Mesendoderm (in vitro differentiated cells): ENCODE data around the gene TCF7L1.

Source experiments
- DNase-seq: peaks from one replicate; pipeline ENCODE4 v3.0.0; 2013
- H2AK5ac ChIP-seq: 2 replicates; pipeline ENCODE4 v1.6.1; 2013; ENCODE audit warnings: low read length, inconsistent platforms
- H2BK120ac ChIP-seq: 2 replicates; pipeline ENCODE4 v1.6.1; 2013; ENCODE audit warnings: low read depth, mild to moderate bottlenecking, low read length, moderate library complexity, mixed read lengths
- H2BK15ac ChIP-seq: replicated peaks from 2 replicates; pipeline ENCODE4 v1.6.1; 2013; ENCODE audit warnings: low read depth, mild to moderate bottlenecking, moderate library complexity
- H2BK5ac ChIP-seq: 2 replicates; pipeline ENCODE4 v1.6.1; 2013; ENCODE audit warnings: low read length, inconsistent platforms
- H3K18ac ChIP-seq: 2 replicates; pipeline ENCODE4 v1.6.1; 2013; ENCODE audit warnings: mild to moderate bottlenecking, low read length, mixed read lengths
- H3K23ac ChIP-seq: one replicate; pipeline ENCODE4 v1.6.1; 2013; ENCODE audit warnings: low read length
- H3K27ac ChIP-seq: 2 replicates; pipeline ENCODE4 v1.5.1; 2013; ENCODE audit warnings: low read depth, mild to moderate bottlenecking, inconsistent platforms, low read length, moderate library complexity
- H3K27me3 ChIP-seq: 2 replicates; pipeline ENCODE4 v1.6.1; 2013; ENCODE audit warnings: low read length, control low read depth, mild to moderate bottlenecking, inconsistent platforms; ENCODE audit not compliant: insufficient read depth, poor library complexity
- H3K36me3 ChIP-seq: 2 replicates; pipeline ENCODE4 v1.6.1; 2013; ENCODE audit warnings: low read length, inconsistent platforms; ENCODE audit not compliant: control insufficient read depth, insufficient read depth
- H3K4ac ChIP-seq: one replicate; pipeline ENCODE4 v1.6.1; 2013; ENCODE audit warnings: low read depth, mild to moderate bottlenecking, low read length, moderate library complexity
- H3K4me1 ChIP-seq: 2 replicates; pipeline ENCODE4 v1.6.1; 2013; ENCODE audit warnings: low read depth, low read length, inconsistent platforms; ENCODE audit not compliant: control insufficient read depth
- H3K4me2 ChIP-seq: 2 replicates; pipeline ENCODE4 v1.6.1; 2013; ENCODE audit warnings: low read length
- H3K4me3 ChIP-seq: 2 replicates; pipeline ENCODE4 v1.5.1; 2013; ENCODE audit warnings: mild to moderate bottlenecking, low read length
- H3K56ac ChIP-seq: one replicate; pipeline ENCODE4 v1.6.1; 2013; ENCODE audit warnings: low read length
- H3K79me1 ChIP-seq: 2 replicates; pipeline ENCODE4 v1.6.1; 2013; ENCODE audit warnings: low read length, inconsistent platforms
- H3K79me2 ChIP-seq: 2 replicates; pipeline ENCODE4 v1.6.1; 2013; ENCODE audit warnings: mild to moderate bottlenecking, low read length; ENCODE audit not compliant: control insufficient read depth, insufficient read depth
- H3K9ac ChIP-seq: 2 replicates; pipeline ENCODE4 v1.6.1; 2013; ENCODE audit warnings: low read length, inconsistent platforms
- H4K5ac ChIP-seq: one replicate; pipeline ENCODE4 v1.6.1; 2013; ENCODE audit warnings: low read length
- H4K8ac ChIP-seq: one replicate; pipeline ENCODE4 v1.6.1; 2013; ENCODE audit warnings: low read depth, mild to moderate bottlenecking, control low read depth, low read length, moderate library complexity
- WGBS: extraction: QIAGEN DNeasy Blood & Tissue Kit; methylation state at CpG from one replicate; pipeline ENCODE4 v1.1.7; 2013; ENCODE audit warnings: low lambda C conversion rate, missing lambda C conversion rate; ENCODE audit not compliant: insufficient coverage; ENCODE audit errors: extremely low coverage; 5-methylcytosine and 5-hydroxymethylcytosine counted together

TCF7L1 gene

DNA sequence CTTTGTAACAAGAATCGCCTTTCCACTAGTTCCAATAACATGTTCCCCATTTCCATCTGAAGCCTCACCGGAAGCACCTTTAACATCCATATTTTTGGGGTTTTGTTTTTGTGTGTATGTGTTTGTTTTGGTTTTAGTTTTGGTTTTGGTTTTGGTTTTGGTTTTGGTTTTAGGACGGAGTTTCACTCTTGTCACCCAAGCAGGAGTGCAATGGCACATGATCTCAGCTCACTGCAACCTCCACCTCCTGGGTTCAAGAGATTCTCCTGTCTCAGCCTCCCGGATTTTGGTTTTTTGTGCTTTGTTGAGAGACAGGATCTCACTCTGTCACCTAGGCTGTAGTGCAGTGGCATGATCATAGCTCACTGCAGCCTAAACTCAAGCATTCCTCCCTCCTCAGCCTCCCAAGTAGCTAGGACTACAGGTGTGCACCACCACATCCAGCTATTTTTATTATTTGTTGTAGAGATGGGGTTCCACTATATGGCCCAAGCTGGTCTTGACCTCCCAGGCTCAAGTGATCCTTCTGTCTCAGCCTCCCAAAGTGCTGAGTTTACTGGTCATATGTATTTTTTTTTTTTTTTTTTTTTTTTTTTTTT is 158.3 kb downstream of the TCF7L1 start:
- no peaks in the 10 kb centered on the region for H3K79me1 ChIP-seq

DNA sequence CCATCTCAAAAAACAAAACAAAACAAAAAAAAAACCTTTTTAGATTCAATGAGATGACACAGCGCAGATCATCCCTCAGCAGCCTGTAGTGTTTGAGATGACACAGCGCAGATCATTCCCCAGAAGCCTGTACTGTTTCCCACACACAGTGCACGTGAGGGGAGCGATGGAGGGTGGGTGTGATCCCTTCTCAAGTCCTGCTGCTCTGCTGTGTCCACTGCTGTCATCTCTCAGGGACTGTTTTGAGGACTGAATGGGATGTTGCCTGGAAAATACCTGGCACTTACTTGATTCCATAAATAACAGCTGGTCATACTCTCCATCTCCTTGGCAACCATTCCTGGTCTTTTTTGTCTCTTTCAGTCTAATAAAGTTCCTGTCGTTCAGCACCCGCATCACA is 168.9 kb downstream of the TCF7L1 start:
- no peaks in the 10 kb centered on the region for H3K79me2 ChIP-seq
- no peak overlapping the region for H3K56ac ChIP-seq
- H3K4me1 ChIP-seq = no peaks in the 10 kb centered on the region
- WGBS = no CpG with 5 or more reads among the region's 6 CpGs
- no peaks in the 10 kb centered on the region for H3K27me3 ChIP-seq
- no peaks in the 10 kb centered on the region for H3K79me1 ChIP-seq
- no peak overlapping the region for H3K9ac ChIP-seq
- no peak overlapping the region for H4K8ac ChIP-seq
- no peak overlapping the region for H4K5ac ChIP-seq
- no peak overlapping the region for H3K4me2 ChIP-seq
- no peak overlapping the region for H2BK5ac ChIP-seq
- no peak overlapping the region for H2BK120ac ChIP-seq
- H3K4me3 ChIP-seq = no peak overlapping the region
- H3K23ac ChIP-seq = no peak overlapping the region
- H3K4ac ChIP-seq = no peak overlapping the region
- H3K18ac ChIP-seq = no peak overlapping the region
- H2AK5ac ChIP-seq = no peak overlapping the region
- DNase-seq = no peak
- no peaks in the 10 kb centered on the region for H3K36me3 ChIP-seq
- no peak overlapping the region for H2BK15ac ChIP-seq
- H3K27ac ChIP-seq = no peak overlapping the region

More for the DNA sequence above, 158.3 kb downstream of the TCF7L1 start:
- Histone ChIP-seq H3K79me2 (no peaks in the 10 kb centered on the region), H2BK5ac (no peak overlapping the region), H3K4me1 (no peaks in the 10 kb centered on the region), H3K18ac (no peak overlapping the region), H3K56ac (no peak overlapping the region), H2AK5ac (no peak overlapping the region), H2BK120ac (no peak overlapping the region), H3K4me2 (no peak overlapping the region), H4K8ac (no peak overlapping the region), H3K36me3 (no peaks in the 10 kb centered on the region), H3K27me3 (no peaks in the 10 kb centered on the region), H3K4ac (no peak overlapping the region), H3K23ac (no peak overlapping the region), H3K4me3 (no peak overlapping the region), H3K9ac (no peak overlapping the region), H3K27ac (no peak overlapping the region), H2BK15ac (no peak overlapping the region), H4K5ac (no peak overlapping the region)
- WGBS = 100% methylated on average over 1 of the region's 4 CpGs
- DNase-seq = no peak

DNA sequence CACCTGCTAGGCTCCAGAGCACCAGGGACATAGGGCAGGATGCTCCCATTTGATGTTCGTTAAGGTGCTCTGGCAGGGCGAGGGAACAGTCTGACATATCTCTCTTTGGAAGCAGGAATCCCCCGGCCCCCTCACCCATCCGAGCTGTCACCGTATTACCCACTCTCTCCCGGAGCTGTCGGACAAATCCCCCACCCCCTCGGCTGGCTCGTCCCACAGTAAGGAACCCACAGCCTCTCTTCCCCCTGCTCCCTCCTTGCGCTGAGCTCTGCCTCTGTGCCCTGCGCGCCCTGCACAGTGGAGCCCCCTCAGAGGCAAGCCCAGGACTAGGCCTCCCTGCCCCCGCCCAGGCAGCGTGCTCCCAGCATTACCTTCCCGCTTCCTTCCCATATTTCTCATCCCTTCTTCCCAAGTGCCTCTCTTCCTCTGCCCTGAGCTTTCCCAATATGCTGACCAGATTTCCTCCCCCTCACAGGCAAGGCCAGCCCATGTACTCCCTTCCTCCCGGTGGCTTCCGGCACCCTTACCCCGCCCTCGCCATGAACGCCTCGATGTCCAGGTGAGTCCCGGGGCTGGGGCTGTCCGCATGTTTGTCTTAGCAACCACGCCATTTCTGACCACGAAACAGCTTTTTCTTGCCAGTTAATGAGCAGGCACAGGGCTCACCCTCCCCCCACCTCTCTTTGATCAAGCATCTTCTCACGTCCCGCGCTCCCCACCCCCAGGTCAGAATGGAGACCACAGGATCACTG is 170.8 kb downstream of the TCF7L1 start:
- Histone ChIP-seq H4K8ac (no peak overlapping the region), H2BK120ac (no peak overlapping the region), H3K4me1 (no peaks in the 10 kb centered on the region), H3K36me3 (no peaks in the 10 kb centered on the region), H3K27ac (no peak overlapping the region), H3K23ac (no peak overlapping the region), H3K4me2 (no peak overlapping the region), H3K79me1 (no peaks in the 10 kb centered on the region), H3K18ac (no peak overlapping the region), H2AK5ac (no peak overlapping the region), H3K9ac (no peak overlapping the region), H3K4me3 (no peak overlapping the region), H2BK15ac (no peak overlapping the region), H3K56ac (no peak overlapping the region), H4K5ac (no peak overlapping the region), H2BK5ac (no peak overlapping the region), H3K4ac (no peak overlapping the region), H3K79me2 (no peaks in the 10 kb centered on the region), H3K27me3 (no peaks in the 10 kb centered on the region)
- DNase-seq = no peak
- no CpG with 5 or more reads among the region's 28 CpGs for WGBS

DNA sequence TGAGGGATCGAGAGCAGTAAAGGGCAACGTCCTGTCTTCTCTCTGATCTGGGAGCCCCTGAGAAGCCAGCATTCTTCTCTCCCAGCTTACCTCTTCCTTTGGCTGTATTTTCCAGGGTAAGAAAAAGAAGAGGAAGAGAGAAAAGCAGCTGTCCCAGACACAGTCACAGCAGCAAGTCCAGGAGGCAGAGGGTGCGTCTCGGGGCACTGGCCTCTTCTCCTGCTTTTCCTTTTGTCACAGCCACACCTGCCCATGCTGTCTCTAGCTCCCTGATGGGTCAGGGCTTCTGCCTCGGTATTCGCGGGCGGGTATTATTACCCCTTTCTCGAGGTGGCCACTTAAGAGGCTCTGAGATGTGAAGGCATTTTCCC is 174.3 kb downstream of the TCF7L1 start:
- Histone ChIP-seq H4K8ac (no peak overlapping the region), H3K36me3 (no peaks in the 10 kb centered on the region)

DNA sequence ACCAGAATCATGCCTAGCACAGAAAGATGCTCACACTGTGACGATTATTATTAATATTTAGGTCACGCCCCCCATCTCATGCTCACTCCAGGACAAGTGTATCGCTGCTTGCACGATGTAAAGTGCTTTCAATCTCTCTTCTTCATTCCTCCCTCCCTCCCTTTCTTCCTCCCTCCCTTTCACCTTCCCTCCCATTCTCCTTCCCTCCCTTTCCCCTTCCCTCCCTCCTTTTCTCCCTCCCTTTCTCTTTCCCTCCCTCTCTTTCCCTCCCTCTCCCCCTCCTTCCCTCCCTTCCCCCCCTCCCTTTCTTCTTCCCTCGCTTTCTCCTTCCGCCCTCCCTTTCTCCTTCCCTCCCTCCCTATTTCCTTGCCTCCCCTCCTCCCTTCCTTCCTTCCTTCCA is 175.0 kb downstream of the TCF7L1 start:
- 100% methylated on average over 2 of the region's 6 CpGs for WGBS
- no peak overlapping the region for H4K5ac ChIP-seq
- H2AK5ac ChIP-seq = no peak overlapping the region
- no peak overlapping the region for H3K27ac ChIP-seq
- H3K4me3 ChIP-seq = no peak overlapping the region
- H3K27me3 ChIP-seq = no peaks in the 10 kb centered on the region
- H3K9ac ChIP-seq = no peak overlapping the region
- peaks cover 8% of the 10 kb centered on the region for H3K4me1 ChIP-seq
- H3K23ac ChIP-seq = no peak overlapping the region
- peak; percentile 37 for DNase-seq
- no peak overlapping the region for H3K56ac ChIP-seq
- H2BK120ac ChIP-seq = no peak overlapping the region
- no peak overlapping the region for H2BK15ac ChIP-seq
- no peak overlapping the region for H4K8ac ChIP-seq
- H3K4me2 ChIP-seq = no peak overlapping the region
- H3K36me3 ChIP-seq = no peaks in the 10 kb centered on the region
- H3K18ac ChIP-seq = no peak overlapping the region
- H2BK5ac ChIP-seq = no peak overlapping the region
- H3K79me1 ChIP-seq = no peaks in the 10 kb centered on the region
- H3K79me2 ChIP-seq = no peaks in the 10 kb centered on the region
- no peak overlapping the region for H3K4ac ChIP-seq

More for the DNA sequence above, 174.3 kb downstream of the TCF7L1 start:
- no peak overlapping the region for H3K4me2 ChIP-seq
- no peak overlapping the region for H2BK15ac ChIP-seq
- H3K27ac ChIP-seq = no peak overlapping the region
- no peak overlapping the region for H2BK5ac ChIP-seq
- H2BK120ac ChIP-seq = no peak overlapping the region
- H3K4ac ChIP-seq = no peak overlapping the region
- H3K4me3 ChIP-seq = no peak overlapping the region
- WGBS = no CpG with 5 or more reads among the region's 9 CpGs
- no peaks in the 10 kb centered on the region for H3K79me1 ChIP-seq
- no peak overlapping the region for H3K9ac ChIP-seq
- no peak overlapping the region for H3K18ac ChIP-seq
- no peak overlapping the region for H2AK5ac ChIP-seq
- H3K27me3 ChIP-seq = no peaks in the 10 kb centered on the region
- H3K79me2 ChIP-seq = no peaks in the 10 kb centered on the region
- peaks cover 8% of the 10 kb centered on the region for H3K4me1 ChIP-seq
- H3K23ac ChIP-seq = no peak overlapping the region
- no peak overlapping the region for H4K5ac ChIP-seq
- no peak overlapping the region for H3K56ac ChIP-seq
- no peak for DNase-seq
